ENCODE measurements around the gene TUBE1.

TUBE1 gene

DNA sequence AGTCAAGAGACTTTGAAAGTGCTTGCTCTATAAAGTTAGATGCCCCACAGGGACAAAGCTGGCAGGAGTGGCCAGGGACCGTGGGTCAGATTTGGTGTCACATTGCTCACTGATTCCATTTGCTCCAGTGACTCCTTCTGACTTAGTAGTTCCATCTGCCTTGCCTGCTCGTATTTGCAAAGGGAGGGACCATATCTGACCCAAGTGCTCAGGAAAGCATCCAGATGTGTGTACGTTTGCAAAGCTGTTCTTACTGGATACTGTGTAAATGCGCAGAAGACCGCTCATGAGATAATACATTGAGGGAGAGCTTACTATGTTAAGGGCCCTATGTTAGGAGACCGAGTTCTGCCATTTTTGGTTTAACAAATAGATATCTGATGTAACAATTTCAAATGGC lies 54.6 kb downstream of the TUBE1 start:
- DNase-seq: no peak

GRCh38 chr6:112031960-112032359 lies 55.3 kb downstream of the TUBE1 start:
- peak; percentile 17 for DNase-seq

DNA sequence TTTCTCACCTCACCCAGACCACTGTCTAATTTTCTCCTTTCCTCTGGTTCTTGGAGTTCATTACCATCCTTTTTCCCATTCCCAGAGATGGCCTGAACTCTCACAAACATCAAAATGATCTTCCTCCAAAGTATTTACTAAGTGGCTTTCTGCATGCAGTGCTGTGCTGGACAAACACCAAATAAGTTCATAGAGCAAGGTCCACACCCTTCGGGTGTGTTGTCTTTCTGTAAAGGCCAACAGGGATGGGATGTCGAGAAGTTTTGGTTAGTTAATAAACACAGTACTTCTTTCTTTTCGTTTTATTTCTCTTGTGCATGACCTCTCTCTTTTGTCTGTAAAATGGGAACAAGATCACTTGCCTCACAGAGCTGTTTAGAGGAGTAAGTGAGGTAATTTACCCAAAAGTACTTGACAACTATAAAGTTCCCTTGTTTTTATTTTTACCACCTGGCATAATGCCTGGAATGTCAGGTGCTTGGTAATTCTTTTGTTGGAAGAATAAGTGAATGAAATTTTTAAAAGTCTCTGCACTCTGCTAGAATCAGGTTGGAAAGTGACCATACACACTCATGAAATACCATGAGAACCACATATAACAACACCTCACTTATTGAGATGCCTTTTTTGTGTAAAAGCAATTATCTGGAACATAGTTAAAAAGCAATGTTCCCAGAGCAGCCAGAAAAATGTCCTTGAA lies 56.2 kb downstream of the TUBE1 start:
- peak; percentile 28 for DNase-seq

- peak; percentile 26 for DNase-seq
These were observed 56.9 kb downstream of the TUBE1 start for GRCh38 chr6:112030206-112030960.

DNA sequence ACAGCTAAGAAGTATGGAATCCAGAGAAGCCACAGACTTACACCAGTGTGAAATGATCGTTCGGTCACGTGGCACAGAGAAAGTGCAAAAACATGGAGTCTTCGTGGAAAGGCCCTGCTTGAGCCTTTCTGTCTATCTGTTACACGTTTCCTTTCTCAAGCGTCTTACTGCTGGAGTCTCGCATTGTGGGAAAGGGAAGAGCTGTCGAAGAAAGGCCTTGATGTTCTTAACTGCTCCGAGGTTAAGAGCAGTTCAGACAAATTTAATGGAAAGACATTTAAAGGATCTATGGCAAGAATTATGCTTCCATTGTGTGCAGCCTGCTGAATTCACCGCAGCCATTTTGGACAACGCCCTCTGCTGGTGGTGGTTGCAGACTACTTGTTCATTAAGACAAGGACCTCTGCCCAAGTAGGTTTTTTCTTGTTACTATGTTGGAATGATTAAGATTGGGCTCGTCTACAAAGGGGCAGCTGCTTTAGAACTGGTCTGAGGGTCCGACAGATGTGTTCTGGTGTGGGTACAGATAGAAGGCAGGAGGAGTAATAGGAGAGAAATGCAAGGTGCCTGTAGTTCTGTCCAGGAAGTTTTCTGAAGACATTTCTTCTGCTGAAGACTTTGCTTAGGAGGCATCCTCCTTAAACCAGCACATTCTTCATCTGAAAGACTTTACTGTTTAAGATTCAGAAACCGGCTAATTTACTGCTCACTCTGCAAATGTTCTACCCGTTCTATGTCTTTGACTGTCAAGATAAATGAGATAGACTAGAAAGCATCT lies 58.0 kb downstream of the TUBE1 start:
- DNase-seq: peak; percentile 43

DNA sequence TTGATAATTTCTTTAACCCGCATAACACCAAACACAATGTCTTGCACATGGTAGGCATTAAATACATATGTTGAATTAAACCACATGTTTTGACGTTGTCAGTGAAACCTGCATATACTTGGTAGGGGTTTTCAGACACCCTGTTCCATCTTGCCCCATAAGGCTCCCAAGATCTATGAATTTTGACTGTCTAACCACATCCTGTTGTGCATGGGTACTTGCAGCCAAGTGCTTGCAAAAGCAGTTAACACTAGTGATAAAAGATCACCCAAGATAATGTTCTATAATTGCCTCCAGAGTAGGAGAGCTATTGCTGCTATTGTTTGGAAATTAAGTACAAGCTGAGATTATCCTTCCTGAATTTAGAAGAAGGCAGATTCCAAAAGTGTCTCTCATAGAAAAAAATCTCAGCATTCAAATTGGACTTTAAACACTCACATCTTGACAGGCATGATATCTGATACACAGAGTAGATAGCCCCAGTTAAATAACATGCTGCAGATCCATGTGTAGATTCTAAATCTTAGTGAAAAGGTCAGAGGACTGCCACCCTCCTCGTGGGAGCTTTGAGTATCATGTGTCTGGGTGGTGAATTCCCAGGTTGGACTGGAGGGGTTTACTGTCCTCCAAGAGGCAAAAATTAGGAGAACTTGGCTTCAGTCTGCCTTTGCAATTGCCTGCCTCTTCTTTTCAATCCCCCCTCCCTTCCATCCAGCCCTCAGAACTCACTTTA lies 59.2 kb downstream of the TUBE1 start:
- no peak for DNase-seq

DNA sequence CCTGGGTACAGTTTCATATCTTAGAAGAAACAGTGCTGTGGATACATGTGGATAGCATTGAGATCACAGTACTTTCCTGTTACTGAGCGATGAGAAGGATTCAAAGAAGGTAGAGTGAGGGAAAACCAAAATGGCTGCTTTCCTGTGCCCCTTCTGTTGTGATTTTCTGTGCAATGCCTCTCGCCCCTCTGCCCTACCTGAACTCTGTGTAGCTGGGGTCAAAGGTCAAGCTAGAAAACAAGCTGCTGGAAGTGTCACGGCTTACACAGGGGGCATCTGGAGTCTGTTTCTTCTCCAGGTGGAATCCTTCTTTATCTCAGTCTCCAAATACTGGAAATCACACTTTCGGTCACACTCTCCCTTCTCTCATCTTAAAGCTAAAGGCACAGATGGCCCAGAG lies 60.3 kb downstream of the TUBE1 start:
- DNase-seq: no peak

GRCh38 chr6:112024464-112024863 lies 62.8 kb downstream of the TUBE1 start:
- no peak for DNase-seq

- no peak for DNase-seq
These were observed 64.5 kb downstream of the TUBE1 start for GRCh38 chr6:112022749-112023148.

- DNase-seq: no peak
These were observed 65.5 kb downstream of the TUBE1 start for GRCh38 chr6:112021691-112022310.
